Transverse colon (tissue), 4 donors: Measurements from ENCODE around the gene ABCC9.

Experiments
- CTCF ChIP-seq, 5 experiments: fragments of 200-600 bp in 3 of 5; fragments of 450-650 bp in 2 of 5; sonication (generic) in 3 of 5; IDR thresholded peaks; 1 replicate in 2 of 5; 2 replicates in 3 of 5; pipeline ENCODE4 v1.5.1; 2016 to 2017; ENCODE audit warnings: antibody characterized with exemption in 5 of 5, inconsistent platforms in 3 of 5, mild to moderate bottlenecking in 2 of 5, moderate library complexity in 1 of 5
- EP300 ChIP-seq: sonication (generic); formaldehyde crosslinking; IDR thresholded peaks from one replicate; pipeline ENCODE4 v1.6.1; 2017; ENCODE audit warnings: antibody characterized with exemption, low read depth
- POLR2A ChIP-seq: fragments of 450-650 bp; IDR thresholded peaks from one replicate; pipeline ENCODE4 v1.6.1; 2016; ENCODE audit warnings: antibody characterized with exemption, mild to moderate bottlenecking, moderate library complexity
- POLR2AphosphoS5 ChIP-seq, 3 donors: sonication (generic); formaldehyde crosslinking; IDR thresholded peaks; one replicate each; pipeline ENCODE4 v1.6.1; 2016; ENCODE audit warnings: antibody characterized with exemption in 3 of 3

GRCh38 chr12:21764950-21765349, 176.3 kb downstream of the ABCC9 start:
- TF ChIP-seq CTCF (IDR thresholded peaks at IDR 0.05) = no peak
- no peak for TF ChIP-seq POLR2AphosphoS5 (IDR thresholded peaks at IDR 0.05)
- no peak for TF ChIP-seq POLR2A
- no peak for TF ChIP-seq EP300
